Measurements from ENCODE around the gene SLC23A3.

DNA sequence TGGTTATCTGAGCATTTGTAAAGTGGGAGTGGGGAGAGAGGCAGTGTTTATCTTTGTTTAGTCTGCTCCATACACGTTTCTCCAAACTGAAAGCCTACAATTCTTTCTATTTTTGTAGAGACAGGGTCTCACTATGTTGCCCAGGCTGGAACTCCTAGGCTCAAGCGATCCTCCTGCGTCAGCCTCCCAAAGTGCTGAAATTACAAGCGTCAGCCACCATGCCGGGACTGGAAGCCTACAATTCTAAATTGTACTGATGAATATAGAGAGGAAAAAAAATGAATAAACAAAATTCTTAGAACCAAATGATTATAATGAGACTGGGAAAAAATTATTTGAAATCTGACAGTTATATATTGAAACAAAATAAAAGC lies 35.3 kb upstream of the SLC23A3 start:
- TF ChIP-seq, protein P1, sequence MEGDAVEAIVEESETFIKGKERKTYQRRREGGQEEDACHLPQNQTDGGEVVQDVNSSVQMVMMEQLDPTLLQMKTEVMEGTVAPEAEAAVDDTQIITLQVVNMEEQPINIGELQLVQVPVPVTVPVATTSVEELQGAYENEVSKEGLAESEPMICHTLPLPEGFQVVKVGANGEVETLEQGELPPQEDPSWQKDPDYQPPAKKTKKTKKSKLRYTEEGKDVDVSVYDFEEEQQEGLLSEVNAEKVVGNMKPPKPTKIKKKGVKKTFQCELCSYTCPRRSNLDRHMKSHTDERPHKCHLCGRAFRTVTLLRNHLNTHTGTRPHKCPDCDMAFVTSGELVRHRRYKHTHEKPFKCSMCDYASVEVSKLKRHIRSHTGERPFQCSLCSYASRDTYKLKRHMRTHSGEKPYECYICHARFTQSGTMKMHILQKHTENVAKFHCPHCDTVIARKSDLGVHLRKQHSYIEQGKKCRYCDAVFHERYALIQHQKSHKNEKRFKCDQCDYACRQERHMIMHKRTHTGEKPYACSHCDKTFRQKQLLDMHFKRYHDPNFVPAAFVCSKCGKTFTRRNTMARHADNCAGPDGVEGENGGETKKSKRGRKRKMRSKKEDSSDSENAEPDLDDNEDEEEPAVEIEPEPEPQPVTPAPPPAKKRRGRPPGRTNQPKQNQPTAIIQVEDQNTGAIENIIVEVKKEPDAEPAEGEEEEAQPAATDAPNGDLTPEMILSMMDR (conservative IDR thresholded peaks at IDR 0.05), result no peak
- TF ChIP-seq ZFX (IDR thresholded peaks at IDR 0.05), result no peak

Data from C4-2B (cell line).